Stimulated activated CD4-positive, alpha-beta T cell treated with anti-CD3 and anti-CD28 coated beads, Interleukin-2, amount 100 ng/mL, for 24 hours (primary cell): ENCODE measurements around the gene HPSE2.
A peak's percentile ranks its signal among the peaks of the same experiment; 100 is the strongest.

ENCODE experiments used
- DNase-seq, 2 donors: peaks; one replicate each; pipeline ENCODE4 v3.0.0-alpha.2; 2020

HPSE2 gene

DNA sequence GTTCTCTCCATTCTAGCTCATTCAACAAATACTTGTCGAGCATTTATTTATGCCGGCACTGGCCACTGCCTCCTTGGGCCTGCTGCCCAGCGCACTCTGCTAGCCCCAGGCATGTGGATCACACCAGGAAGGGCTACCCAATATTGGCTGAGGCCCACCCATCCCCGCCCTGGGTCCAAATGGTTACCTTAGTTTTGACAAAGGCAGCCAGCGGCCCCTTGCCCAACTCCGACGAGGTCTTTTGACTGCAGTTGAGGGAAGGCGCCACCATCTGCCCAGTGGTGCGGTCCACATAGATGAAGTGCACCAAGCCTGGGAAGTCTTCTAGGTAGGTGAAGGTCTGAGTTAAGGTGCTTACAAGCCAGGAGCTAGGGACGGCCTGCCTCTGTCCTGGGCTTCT lies 813.5 kb downstream of the HPSE2 start:
- DNase-seq = no peak

GRCh38 chr10:98420786-98421185 lies 814.9 kb downstream of the HPSE2 start:
- no peak for DNase-seq

GRCh38 chr10:98419469-98420261 lies 816.0 kb downstream of the HPSE2 start:
- no peak for DNase-seq

DNA sequence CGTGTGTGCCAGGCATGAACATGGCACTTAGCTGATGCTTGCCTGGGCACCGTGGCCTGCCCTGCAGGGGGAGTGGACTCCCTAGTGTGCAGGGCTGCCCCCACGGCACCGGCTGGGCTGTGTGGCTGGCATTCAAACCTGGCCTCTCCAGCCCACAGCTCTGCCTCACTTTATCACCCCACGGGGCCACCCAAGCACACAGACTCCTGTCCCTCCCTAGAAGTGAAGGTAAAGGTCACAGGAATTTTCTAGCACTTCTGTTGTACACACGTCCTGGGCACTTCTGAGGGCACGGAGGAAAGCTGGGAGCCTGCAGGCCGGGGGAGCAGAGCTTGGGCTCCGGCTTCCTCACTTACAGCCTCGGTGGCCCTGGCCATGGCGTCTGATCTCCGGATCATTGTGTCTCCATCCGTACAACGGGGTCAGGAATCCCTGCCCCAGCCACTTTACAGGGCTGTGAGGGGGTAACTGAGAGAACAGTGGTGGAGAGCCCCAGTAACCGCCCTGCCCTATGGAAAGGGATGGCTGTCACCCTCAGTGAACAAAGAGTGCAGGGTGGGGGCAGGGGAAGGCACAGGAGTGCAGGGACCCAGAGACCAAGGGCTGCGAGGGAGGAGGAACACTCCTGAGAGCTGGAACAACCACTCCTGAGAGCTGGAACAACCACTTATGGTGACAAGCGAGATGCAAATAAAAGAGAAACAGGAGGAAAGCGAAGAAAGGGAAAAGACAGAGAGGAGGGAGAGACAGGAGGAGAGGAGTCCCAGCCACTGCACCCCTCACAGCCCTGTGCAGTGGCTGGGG lies 816.8 kb downstream of the HPSE2 start:
- no peak for DNase-seq

DNA sequence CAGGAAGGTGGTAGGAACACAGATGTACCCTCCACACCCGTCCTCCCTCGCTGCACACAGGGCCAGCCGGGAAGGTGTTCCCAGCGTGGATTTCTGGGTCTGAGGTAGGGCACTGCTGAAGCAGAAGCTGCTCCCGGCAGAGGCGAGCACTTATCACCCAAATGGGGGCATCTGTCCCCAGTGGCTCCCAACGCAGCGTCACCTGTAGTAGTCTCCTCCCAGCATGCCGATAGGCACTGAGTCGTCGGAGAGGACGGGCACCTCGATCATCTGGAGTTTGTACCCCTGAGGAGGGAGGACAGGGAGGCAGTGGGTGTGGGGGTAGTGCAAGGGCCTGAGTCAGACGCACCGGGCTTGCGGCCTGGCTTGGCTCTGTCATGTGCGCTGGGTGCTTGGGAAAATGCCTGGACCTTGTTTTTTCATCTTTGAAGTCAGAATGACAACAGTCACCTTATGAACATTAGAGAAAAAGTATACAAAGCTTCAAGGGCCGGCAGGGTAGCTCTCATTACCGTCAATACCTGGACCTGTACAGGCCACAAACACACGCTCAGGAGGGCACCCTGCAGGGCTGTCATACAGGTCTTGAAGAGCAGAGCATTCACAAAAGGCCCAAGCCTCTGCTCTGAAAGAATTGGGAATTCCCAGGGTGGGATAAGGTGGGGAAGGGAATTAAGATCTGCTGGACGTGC lies 817.5 kb downstream of the HPSE2 start:
- DNase-seq = no peak

DNA sequence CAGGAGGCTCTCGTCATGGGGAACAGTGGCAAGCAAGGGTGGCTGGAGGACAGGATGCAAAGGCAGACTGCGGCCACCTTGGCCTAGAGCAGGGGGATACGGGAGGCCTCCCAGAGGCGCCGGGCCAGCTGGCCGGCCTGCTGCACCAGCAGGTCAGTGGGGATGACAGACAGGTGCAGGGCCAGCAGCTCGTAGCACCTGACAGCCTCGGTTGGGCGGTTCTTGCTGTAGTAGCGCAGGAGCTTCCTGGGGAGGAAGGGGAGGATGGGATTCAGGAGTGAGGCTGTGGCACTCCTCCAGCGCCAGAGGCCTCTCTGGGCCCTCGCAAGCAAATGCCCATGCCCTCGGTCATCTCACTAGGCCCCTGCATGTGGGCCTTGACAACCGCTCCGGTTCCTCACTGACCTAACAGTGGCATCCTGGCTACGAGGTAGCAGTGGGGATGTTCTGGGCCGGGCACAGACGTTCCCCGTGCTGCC lies 818.1 kb downstream of the HPSE2 start:
- no peak for DNase-seq

DNA sequence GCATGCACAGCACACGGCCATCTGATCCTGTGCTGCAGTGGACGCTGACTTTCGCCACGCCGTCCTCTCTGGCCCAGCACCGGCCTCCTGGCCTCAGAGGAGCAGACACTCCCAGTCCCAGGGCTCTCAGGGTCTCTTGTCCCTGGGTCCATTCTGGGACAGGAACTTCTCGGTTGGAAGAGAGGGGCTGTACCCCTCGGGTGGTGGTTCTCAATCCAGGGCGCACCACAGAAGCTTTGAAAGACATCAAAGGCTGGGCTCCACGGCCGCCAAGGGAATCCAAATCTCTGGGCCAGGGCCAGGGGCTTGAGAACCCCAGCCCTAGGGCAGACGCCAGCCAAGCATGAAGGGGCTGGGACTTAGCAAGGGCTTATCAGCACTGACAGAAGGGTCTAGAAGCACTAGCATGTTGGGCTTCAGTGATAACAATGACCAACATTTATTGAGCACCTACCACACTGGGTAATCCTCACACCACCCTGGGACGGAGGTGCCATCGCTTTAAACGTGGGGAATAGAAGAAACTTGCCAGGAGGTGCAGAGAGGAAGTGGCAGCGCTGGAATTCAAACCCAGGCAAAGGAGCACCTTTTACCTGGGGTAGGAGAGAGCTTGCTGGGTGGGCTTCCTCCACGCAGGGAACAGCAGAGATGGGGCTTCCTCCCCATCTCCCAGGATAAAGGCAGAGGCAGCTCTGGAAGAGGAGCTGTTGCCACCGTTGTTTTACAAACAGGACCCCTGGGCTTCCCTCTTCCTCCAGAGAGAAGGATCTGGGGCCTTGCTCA lies 818.9 kb downstream of the HPSE2 start:
- DNase-seq = no peak

GRCh38 chr10:98415731-98416119 lies 819.9 kb downstream of the HPSE2 start:
- DNase-seq = no peak

DNA sequence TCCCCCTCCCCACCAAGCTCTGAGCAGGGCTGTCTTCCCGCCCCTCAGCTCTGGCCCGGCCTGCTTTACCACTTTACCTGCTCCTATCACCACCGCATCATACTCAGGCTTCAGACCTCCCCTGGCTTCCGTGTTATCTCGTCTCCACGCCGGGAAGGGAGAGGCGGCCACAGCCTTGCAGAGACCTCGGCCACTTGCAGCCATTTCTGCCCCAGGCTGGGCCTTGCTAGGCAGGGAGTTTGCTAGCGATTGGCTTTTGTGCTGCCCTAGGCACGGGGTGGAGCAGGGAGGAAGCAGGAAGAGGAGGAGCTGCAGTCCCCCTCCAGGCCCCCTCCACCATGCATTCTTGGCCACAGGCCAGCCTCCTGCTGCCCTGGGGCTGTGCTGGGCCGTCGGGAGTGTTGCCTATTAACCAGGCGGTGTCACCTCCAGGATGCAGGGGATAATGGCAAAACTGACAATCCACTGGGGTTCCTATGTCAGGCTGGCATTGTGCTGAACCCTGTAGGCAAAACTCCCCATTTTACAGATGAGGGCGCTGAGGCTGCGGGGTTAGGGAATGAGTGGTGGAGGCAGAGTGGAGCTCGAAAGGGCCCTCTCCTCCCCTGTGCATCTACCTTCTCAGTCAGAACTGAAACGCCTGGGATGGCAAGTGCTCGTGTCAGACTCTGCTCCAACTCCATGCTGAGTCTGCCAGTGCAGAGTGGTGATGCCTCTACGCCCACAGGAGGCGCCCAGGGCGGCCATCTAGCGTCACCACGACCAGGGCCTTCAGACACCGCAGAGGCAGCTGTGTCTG lies 820.5 kb downstream of the HPSE2 start, which contains the start of gene PYROXD2:
TSS of gene PYROXD2 (minus strand) at position 251 of the 799 bp plus-strand sequence. CDS start at position 204, 47 bp downstream.
- peak; percentile 35 to 51 for DNase-seq

GRCh38 chr10:98414578-98414931 lies 821.1 kb downstream of the HPSE2 start:
- no peak for DNase-seq

DNA sequence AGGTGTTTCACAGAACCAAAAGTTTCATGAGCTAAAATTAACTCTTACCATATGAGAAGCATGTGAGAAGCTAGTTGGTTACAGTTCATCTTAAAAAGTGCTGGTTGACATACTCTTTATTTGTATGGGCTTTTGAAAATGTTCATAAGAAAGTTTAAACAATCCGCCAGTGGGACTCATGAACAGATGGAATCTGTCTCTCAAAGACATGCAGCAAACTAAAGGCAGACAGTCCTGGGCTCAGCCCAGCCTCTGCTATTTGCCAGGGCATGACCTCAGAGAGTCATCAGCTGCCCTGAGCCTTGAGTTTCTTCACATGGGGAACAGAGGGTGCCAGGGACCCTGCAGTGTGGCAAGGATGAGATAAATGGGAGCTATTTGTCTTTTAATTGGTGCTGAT lies 823.9 kb downstream of the HPSE2 start:
- no peak for DNase-seq

DNA sequence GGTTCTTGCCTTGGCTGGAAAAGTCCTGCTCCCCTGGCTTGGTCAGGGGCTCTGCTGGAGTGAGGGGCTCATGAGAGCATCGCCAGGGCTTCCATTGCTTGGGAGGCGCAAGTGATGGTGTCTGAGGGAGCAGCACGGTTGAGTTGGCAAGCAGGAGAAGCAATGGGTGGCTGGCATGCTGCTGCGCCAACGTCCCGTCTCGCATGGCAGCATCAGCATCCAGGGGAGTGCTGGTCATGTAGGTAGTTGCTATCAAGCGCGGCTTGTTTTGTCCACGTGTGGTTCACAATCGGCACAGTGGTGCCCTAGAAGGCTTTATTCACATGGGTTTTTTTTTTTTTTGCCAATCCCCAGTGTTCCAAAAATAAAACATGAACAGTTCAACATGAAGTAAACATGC lies 824.5 kb downstream of the HPSE2 start:
- no peak for DNase-seq

- no peak for DNase-seq
Measured at GRCh38 chr10:98410759-98411158, 824.9 kb downstream of the HPSE2 start.

GRCh38 chr10:98410135-98410743 lies 825.4 kb downstream of the HPSE2 start:
- no peak for DNase-seq

DNA sequence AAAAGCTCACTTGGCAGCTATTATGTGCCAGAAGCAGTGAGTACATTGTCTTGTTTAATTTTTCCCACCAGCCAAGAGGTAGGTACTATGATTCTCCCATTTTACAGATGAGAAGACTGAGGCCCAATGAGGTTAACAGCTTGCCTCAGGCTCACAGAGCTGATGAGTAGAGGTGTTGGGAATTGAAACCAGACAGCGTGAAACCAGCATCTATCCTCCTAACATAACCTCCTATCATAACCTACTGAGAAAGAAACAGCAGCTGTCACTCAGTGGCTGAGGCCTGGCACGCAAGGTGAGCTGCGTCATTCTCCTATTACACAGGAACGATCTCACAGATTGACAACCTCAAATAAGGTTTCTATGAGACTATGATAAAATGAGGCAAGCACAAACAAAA lies 826.9 kb downstream of the HPSE2 start:
- DNase-seq = no peak

- no peak for DNase-seq
Measured at GRCh38 chr10:98407744-98408241, 827.9 kb downstream of the HPSE2 start.
